ENCODE data around the gene MED12L. TPM values are rescaled to one million over a fixed set of nuclear protein-coding genes. Genes with fewer than 3 reads are reported as not detected.

MED12L gene
- total RNA-seq, 2 experiments from 2014 or later, result 1.5 to 1.8 TPM

DNA sequence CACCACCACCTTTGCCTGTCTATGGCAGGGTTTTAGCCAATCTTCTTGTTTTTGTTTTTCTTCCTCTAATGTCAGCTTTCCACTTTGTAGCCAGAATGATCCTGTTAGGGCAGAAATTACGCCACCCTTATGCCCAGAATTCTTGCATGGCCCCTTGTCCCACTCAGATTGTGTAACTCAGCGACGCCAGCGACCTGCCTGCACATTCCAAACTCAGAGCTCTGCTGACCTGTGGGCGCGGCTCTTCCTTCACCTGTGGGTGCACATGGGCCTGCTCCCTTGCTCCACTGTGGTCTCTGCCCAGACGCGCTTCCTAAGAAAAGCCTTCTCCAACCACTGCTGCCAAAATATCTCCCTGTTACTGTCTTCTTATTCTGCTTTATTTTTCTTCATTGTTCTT is 45.0 kb downstream of the MED12L start:
- POLR2A ChIA-PET, result no interaction called here

DNA sequence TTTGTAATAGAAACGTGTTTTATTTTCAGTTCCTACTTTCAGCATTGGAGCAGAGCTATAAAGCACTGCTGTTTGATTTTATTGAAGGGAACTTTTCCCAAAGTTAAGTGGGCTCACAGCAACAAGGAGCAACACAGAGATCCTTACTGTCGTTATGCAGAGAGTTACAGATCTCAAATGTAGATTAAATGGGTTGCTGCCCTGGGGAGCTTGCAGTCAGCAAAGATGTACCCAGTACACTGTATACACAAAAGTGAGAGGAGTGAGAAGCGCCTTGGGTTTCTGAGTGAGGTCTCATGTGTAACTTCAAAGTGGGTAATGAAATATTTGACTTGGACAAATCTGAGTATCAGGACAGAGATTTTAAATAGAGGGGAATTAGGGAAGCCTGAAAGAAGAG is 47.7 kb downstream of the MED12L start:
- ChIA-PET CTCF (no interaction called here), POLR2A (interaction anchor here (0.7 kb wide), 1 partner anchor 47 kb away, joined by 4 read pairs; no protein-coding TSS in a partner anchor)

More for the DNA sequence above, 45.0 kb downstream of the MED12L start:
- CTCF ChIA-PET, result no interaction called here

DNA sequence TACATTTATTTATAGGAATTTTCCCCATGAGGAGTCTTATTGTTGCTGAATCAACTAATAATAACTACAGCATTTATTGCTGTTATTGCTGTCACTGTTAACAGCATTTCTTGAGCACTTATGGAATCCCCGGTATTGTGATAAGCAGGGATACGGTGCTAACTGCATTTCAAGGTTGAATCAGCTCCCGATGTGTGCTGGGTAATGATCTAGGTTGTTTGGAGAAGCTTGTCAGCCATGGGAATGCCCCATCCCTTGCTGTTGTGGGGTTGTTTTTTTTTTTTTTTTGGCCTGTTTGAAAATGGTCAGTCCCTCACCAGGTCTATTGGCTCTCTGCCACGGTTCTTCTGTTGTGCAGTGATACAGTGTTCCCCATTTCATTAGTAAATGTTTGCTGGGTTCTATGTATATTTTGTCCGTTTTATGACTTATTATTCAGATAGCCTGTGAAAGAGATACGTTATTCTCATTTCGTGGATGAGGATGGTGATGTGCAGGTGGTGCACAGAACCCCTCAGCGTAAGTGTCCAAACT is 48.5 kb downstream of the MED12L start:
- ChIA-PET POLR2A (interaction anchor here (0.7 kb wide), 1 partner anchor 48 kb away, joined by 4 read pairs; no protein-coding TSS in a partner anchor), CTCF (no interaction called here)

DNA sequence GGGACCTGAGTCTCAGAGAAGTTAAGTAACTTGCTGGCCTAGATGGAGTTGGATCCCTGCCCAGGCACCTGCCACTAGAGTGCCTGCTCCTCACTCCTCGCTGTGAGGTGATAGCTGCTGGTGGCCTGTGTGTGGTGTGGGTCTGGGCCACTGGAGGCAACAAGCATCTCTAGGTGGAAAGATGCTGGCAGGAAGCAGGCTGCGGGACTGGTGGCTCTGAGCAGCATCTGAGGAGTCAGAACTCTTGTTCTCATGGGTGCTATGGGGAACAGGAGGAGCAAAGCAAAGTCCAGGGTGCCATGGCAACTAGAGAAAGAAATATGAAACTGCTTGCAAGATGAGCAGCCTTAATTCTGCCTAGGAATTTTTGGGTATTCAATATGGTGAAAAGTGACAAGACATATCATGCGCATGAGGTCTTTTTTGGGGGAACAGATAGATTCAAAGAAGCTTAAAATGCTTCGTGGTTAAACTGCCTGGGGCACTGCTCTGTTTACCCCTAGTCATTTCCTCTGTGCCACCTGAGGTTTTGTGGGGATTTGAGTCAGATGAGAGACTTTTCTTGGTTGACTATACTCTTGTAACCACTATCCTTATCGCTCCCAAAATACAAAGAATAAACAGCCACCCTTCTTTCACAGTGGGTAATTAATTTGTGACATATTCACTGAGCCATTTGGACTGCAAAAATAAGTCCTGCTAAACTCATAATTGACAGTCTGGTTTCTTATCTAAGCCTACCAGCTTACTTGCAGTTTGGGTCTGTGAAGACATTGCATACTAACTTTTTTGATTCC is 50.3 kb downstream of the MED12L start:
- ChIA-PET POLR2A (no interaction called here), CTCF (interaction anchor here (1.1 kb wide), 1 partner anchor 10 kb away, joined by 5 read pairs; no protein-coding TSS in a partner anchor)

DNA sequence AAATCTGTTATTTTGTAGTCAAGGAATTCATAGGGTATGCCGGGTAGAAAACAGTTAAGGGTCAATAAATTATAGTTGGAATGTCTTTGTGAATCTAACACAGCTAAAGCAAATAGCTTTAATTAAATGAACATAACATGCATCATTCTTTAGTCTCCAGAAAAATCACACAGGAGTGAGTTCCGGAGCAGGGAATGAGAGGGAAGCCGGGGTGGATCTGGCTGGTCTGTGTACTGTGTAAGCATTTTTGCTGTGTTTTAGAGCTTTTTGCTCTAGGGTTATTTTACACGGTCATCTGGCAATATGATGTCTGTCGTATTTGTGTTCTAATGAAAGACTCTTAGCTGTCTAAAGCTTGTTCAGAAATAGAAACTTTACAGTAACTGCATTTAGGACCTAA is 57.5 kb downstream of the MED12L start:
- ChIA-PET CTCF (no interaction called here), POLR2A (no interaction called here)

DNA sequence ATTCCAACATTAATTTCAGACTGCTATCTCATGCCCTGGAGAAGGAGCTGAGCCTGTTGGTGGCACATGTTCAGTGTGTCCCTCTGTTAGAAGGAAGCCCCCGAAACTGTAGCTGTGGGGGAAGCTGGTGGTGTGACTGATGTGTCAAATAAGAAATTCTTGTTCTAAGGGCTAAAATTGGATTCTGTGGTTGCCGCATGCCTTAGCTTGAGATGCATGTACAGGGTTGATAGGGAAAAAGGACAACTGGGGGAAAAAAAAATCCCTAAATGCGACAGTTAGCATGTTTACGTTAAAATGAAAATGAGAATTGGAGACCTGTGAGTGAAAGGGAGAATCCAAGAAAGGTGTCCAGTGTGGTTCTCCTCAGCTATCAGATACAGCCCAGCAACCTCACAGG is 58.6 kb downstream of the MED12L start:
- POLR2A ChIA-PET, result no interaction called here
- CTCF ChIA-PET, result no interaction called here

DNA sequence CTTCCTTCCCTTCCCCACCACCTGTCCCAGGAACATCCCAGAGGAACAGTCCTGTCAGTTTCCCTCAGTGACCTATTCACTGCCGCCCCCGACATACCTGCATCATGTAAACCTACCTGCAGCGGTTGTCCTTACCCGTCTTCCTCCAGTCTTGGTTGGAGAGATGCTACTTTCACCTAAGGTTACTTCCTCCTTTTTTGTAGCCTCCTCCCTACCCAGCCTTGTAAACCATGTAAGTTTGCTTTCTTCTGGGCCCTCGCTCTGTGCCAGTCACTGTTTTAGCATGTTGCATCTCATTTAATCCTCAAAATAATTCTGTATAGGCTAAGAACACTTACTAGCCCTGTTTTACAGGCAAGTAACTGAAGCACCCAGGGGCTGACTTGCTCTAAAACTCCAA is 59.3 kb downstream of the MED12L start:
- POLR2A ChIA-PET, result no interaction called here
- CTCF ChIA-PET, result interaction anchor here (0.8 to 2.5 kb wide), 3 partner anchors 9 to 219 kb away, joined by 3 to 9 read pairs (median 5); no protein-coding TSS in a partner anchor

DNA sequence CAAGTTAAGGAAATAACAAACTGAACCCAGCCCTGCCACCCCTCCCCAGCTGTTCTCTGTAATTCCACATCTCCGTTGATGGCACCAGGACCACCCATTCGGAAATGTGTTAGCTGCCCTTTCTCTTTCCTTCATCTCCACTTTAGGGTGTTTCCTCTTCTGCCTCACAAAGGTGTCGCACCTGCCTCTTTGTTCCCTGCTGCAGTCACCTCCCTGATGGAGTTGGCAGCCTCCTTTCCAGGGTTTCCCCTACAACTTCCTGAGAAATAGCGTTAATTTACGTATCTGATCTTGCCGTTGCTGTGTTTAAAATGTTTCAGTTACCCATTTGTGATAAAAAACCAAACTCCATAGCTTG is 60.2 kb downstream of the MED12L start:
- CTCF ChIA-PET, result interaction anchor here (0.8 to 2.5 kb wide), 7 partner anchors 10 to 358 kb away, joined by 3 to 9 read pairs (median 4); no protein-coding TSS in a partner anchor
- POLR2A ChIA-PET, result no interaction called here

DNA sequence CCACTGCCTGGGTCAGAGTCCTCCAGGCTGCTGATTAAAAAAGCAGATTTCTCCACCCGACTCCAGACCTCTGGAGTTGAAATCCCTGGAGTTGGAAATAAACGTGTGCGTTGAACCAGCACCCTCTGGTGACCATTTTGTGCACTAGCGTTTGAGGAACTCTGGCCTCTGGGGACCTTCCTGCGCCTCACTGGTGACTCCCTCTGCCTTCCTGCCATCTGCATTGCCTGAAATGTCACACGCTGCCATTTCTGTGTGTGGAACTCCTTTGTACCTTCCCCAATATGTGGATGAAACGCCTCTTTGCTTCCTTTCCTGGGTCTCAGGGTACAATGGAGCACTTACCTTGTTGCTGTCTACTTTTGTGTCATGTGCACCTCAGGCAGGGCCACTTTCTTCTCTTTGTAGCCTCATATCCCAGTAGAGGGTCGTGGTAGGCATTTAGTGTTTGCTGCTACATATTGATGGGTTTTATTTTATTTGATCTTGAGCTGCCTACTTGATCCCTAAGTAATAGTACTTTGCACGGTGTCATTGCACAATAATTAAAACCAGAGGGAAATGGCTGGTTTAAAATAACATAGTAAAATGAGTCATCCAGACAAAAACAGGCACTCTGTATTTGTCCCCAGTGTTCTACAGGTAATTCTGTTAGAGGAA is 60.7 kb downstream of the MED12L start:
- POLR2A ChIA-PET, result no interaction called here
- CTCF ChIA-PET, result interaction anchor here (1.0 to 2.5 kb wide), 6 partner anchors 10 to 358 kb away, joined by 3 to 9 read pairs (median 4); no protein-coding TSS in a partner anchor

DNA sequence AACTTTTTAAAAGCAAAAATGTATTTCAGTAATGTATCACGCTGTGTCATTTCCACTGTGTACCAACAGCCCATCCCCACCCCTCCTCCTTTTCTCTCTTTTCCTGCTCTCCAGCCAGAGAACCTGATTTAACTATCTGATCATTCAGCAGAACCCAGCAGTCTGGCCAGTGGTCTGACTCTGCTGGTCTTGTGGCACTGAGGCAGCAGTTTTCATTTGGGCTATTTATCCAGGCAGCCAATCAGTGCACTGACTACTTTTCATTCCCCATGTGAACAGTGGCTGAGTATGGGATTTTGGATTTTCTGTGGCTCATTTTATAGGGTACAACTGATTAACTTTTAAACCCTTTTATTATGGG is 61.2 kb downstream of the MED12L start:
- CTCF ChIA-PET, result interaction anchor here (1.5 to 2.5 kb wide), 3 partner anchors 10 to 221 kb away, joined by 3 to 9 read pairs (median 5); no protein-coding TSS in a partner anchor
- POLR2A ChIA-PET, result no interaction called here

DNA sequence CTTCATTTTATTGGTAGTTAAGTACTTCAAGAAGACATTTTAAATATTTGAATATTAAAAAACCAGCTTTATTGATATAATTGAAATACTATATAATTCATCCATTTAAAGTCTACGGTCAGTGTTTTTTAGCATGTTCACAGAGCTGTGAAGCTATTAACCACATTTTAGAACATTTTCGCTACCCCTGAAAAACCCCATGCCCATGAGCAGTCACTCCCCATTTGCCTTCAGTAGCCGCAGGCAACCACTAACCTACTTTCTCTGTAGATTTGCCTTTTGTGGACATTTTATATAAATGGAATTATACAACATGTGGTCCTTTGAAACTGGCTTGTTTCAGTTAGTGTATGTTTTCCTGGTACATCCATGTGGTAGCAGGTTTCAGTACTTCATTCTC is 61.8 kb downstream of the MED12L start:
- POLR2A ChIA-PET, result no interaction called here

DNA sequence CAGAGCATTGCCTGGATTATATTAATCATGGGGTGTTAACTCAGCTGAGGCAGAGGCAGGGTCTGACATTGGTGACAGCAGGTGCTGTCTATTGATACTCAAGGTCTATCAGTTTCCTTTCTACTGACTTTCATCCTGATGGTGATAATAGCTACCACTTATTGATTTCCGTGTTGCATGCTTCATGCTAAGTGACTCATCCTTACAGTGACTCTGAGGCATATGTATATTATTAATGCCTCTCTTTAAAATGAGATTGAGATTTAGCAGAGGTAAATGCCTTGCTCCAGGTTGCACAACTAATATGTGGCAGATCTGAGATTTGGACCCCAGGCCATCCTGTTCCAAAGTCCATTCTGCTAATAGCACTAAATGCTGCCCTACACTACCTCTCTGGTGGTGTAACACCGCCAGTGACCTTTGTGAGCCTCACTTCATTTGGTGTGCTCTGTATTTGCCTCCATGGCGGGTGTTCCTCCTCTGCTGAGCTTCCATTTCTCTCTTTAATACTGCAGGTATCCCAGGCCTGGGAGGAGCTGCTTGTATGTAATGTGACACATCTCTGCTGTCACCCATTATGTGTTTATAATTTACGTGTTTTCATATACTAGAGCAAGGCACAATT is 67.1 kb downstream of the MED12L start:
- CTCF ChIA-PET, result interaction anchor here (0.6 kb wide), 1 partner anchor 127 kb away, joined by 4 read pairs; no protein-coding TSS in a partner anchor
- POLR2A ChIA-PET, result no interaction called here

More for the DNA sequence above, 61.8 kb downstream of the MED12L start:
- CTCF ChIA-PET, result interaction anchor here (2.5 kb wide), 1 partner anchor 221 kb away, joined by 9 read pairs; no protein-coding TSS in a partner anchor

DNA sequence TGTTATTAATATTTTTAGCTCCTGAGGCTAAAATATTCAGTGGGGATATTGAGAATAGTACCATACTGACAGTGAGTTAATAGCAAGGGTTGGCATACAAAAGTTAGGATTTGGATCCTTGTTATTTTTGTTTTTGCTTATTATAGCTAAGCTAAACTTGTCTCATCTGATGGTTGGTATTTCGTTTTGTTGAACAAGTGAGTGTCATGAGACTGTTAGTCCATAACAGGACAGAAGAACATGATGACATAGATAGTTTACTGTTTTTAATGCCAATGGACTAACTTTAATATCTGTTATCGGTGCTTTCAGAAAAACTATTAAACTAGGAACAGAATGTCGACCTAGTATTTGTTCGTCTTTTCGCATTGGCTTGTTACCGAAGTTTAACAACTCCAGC is 69.1 kb downstream of the MED12L start:
- ChIA-PET CTCF (interaction anchor here (1.2 kb wide), 1 partner anchor 146 kb away, joined by 3 read pairs; no protein-coding TSS in a partner anchor), POLR2A (no interaction called here)

DNA sequence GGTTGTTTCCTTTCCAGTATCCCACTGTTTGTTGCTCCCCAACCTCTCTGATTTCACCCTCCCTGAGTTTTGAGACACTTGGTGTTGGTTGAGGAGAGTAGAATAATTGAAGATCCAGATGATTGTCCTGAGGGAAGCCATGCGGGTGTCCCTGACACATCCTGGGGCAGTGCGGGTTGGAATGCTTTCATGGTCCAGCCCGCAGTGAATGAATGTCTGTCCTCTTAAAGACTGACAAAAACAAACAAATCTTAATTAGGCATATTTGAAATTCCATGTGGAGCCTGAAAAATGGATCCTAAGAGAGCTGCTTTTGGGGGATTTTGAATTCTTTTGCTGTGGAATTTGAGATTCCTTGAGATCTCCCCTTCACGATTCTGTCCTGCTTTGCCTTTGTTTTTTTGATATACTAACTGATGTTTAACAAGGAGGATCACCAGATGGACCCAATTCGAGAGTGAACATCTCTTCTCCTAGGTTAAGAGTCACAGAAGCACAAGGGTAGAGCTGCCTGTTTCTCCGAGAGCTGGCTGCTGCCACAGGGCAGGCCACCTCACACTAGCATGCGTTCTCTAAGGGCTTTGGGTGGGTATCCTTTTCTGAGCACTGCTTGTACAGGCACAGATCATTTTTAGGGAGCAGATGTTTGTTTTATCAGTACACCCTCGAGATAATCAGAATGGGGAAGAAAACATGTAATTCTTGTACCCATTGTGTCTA is 70.1 kb downstream of the MED12L start:
- ChIA-PET CTCF (interaction anchor here (1.3 to 1.6 kb wide), 3 partner anchors 10 to 131 kb away, joined by 4 to 6 read pairs (median 5); no protein-coding TSS in a partner anchor), POLR2A (no interaction called here)

DNA sequence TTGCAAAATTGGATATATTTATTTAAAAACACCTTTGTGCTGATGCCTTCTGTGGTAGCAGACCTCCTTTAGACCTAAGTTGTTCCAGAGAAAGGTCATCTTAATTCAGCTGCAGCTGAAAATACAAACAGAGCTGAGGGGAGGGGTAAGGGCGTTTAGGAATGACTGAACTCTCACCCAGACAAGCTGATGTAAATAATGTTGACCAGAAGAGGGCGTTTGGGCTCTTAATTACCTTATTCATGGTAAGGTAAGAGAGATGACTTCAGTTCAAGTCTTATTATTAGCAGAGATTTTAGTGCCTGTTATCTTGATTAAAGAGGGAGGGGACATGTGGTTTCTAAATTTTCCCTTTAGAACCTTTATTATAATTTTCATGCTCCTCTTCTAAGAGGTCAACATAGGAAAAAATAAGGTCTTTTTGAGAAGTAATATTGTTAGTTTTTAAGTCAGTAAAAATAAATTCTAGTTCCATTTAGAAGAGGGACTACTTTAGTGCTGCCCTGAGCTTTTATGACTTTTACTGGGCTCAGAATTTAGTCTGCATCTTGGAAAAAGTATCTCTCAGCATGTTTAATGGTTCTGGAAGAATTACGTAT is 71.3 kb downstream of the MED12L start:
- POLR2A ChIA-PET, result no interaction called here
- CTCF ChIA-PET, result interaction anchor here (1.3 to 1.6 kb wide), 3 partner anchors 11 to 130 kb away, joined by 4 to 6 read pairs (median 5); no protein-coding TSS in a partner anchor

DNA sequence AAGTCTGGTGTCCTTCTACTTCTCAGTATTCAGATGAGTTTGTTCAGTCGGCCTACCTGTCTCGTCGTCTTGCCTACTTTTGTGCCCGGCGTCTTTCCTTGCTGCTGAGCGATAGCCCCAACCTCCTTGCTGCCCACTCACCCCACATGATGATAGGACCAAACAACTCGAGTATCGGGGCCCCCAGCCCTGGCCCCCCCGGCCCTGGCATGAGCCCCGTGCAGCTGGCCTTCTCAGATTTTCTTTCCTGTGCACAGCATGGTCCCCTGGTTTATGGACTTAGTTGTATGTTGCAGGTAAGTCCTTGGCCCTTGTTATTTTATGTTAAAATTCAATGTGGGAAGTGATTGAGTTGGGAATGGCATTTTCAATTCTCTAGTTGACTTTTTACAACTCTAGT is 74.3 kb downstream of the MED12L start:
- ChIA-PET POLR2A (no interaction called here), CTCF (interaction anchor here (1.1 to 1.4 kb wide), 2 partner anchors 8 to 122 kb away, joined by 3 read pairs; no protein-coding TSS in a partner anchor)

DNA sequence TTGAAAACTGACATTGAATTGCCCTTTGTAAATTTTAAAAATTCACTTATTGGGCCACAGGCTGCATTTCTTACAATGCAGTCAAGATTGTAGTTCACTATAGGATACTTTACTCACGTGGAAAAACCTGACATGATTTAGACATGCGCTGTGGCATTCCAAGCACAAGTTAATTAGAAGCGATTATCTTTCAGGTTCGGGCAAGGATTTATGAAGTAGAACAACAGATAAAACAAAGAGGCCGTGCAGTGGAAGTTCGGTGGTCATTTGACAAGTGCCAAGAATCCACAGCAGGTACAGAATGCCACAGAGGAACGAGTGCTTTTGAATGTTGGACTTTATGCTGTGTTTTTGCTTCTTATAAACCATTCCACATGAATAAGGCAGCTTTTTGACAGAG is 79.8 kb downstream of the MED12L start:
- ChIA-PET CTCF (no interaction called here), POLR2A (no interaction called here)

DNA sequence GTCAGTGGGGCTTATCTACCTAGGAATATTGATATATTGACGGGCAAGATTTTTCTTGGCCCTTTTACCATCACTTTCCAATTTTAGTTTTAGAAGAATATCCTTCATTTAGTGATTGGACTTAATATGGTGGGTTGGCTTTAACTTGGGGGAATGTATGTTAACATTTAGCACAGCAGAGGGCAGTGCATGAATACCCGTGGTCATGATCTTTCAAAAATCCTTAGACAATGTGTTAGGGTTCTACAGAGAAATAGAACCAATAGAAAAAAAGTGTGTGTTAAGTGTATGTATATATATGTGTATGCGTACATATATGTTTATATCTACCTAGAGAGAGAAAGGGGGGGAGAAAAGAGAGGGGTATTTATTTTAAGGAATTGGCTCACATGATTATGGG is 80.7 kb downstream of the MED12L start:
- CTCF ChIA-PET, result interaction anchor here (3.3 kb wide), 1 partner anchor 60 kb away, joined by 31 read pairs; no protein-coding TSS in a partner anchor

More for the DNA sequence above, 80.7 kb downstream of the MED12L start:
- POLR2A ChIA-PET, result no interaction called here

Measured in activated CD8-positive, alpha-beta memory T cell treated with anti-CD3 and anti-CD28 coated beads for 36 hours (primary cell).